Neutrophil (primary cell): ENCODE data around the gene LITAF.

Source experiments
- H3K27ac ChIP-seq: fragments of 200-600 bp; sonication (generic); 2 replicates; pipeline ENCODE4 v1.5.1; 2016; ENCODE audit warnings: mild to moderate bottlenecking, moderate library complexity
- H3K27me3 ChIP-seq: fragments of 200-600 bp; sonication (generic); 2 replicates; pipeline ENCODE4 v1.6.0; 2016; ENCODE audit warnings: mild to moderate bottlenecking
- H3K36me3 ChIP-seq: fragments of 200-600 bp; sonication (generic); 2 replicates; pipeline ENCODE4 v1.5.1; 2017
- H3K4me1 ChIP-seq, 2 experiments: fragments of 200-600 bp in 1 of 2; sonication (generic) in 1 of 2; 1 replicate in 1 of 2; 2 replicates in 1 of 2; pipeline versions ENCODE4 v1.5.1 to v1.6.1; 2013 to 2016; ENCODE audit warnings: low read depth in 1 of 2, low read length in 1 of 2, mild to moderate bottlenecking in 1 of 2, moderate library complexity in 1 of 2; ENCODE audit not compliant: control insufficient read depth in 1 of 2, insufficient read depth in 1 of 2
- H3K4me3 ChIP-seq, 2 experiments: fragments of 200-600 bp in 1 of 2; sonication (generic) in 1 of 2; 1 replicate in 1 of 2; 2 replicates in 1 of 2; pipeline ENCODE4 v1.5.1; 2013 to 2016; ENCODE audit warnings: low read depth in 1 of 2, low read length in 1 of 2, mild to moderate bottlenecking in 1 of 2, moderate library complexity in 1 of 2
- H3K9me3 ChIP-seq: fragments of 200-600 bp; sonication (generic); 2 replicates; pipeline ENCODE4 v1.5.1; 2016
- TF ChIP-seq, protein P1 (sequence below): fragments of 200-600 bp; sonication (generic); IDR thresholded peaks from 2 replicates; pipeline ENCODE4 v1.5.1; 2016; ENCODE audit warnings: antibody characterized with exemption

The LITAF gene

DNA sequence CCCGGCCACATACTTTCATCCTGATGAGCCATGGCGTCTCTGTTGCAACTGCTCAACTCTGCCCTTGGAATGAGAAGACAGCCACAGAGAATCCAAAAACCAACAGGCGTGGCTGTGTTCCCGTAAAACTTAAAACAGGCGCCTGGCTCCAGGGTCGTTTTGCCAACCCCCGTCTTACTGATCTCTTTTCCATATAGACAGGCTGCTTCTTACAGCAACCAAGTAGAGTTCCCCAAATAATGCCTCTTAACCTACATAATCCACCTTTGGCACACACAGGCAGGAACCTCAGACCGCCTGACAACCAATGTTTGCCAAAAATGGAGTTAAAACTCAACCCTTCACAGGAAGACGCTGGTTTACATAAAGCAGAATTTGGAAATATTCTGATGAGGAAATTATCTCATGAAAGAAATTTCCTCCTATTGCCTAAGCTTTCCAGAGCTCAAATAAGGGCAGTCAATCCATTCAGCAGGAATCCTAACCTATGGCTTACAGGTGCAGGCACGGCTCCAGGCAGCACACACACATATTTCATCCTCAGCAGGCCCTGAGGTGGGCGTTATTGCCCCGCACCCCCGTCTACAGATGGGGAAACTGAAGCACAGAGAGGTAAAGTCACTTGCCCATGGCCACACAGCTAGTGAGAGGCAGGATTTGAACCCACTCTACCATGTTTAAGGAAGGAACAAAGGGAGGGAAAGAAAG is 35.8 kb downstream of the LITAF start:
- peak overlapping the region; percentile 76 for H3K27ac ChIP-seq
- H3K4me1 ChIP-seq = peaks cover 32 to 47% of the 10 kb centered on the region in 2 experiments
- H3K4me3 ChIP-seq = peak overlapping the region in 1 of 2 experiments; percentile 31
- TF ChIP-seq, protein P1, sequence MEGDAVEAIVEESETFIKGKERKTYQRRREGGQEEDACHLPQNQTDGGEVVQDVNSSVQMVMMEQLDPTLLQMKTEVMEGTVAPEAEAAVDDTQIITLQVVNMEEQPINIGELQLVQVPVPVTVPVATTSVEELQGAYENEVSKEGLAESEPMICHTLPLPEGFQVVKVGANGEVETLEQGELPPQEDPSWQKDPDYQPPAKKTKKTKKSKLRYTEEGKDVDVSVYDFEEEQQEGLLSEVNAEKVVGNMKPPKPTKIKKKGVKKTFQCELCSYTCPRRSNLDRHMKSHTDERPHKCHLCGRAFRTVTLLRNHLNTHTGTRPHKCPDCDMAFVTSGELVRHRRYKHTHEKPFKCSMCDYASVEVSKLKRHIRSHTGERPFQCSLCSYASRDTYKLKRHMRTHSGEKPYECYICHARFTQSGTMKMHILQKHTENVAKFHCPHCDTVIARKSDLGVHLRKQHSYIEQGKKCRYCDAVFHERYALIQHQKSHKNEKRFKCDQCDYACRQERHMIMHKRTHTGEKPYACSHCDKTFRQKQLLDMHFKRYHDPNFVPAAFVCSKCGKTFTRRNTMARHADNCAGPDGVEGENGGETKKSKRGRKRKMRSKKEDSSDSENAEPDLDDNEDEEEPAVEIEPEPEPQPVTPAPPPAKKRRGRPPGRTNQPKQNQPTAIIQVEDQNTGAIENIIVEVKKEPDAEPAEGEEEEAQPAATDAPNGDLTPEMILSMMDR = no peak
- peaks cover 99% of the 10 kb centered on the region for H3K36me3 ChIP-seq
- no peaks in the 10 kb centered on the region for H3K27me3 ChIP-seq
- H3K9me3 ChIP-seq = peaks cover 6% of the 10 kb centered on the region

DNA sequence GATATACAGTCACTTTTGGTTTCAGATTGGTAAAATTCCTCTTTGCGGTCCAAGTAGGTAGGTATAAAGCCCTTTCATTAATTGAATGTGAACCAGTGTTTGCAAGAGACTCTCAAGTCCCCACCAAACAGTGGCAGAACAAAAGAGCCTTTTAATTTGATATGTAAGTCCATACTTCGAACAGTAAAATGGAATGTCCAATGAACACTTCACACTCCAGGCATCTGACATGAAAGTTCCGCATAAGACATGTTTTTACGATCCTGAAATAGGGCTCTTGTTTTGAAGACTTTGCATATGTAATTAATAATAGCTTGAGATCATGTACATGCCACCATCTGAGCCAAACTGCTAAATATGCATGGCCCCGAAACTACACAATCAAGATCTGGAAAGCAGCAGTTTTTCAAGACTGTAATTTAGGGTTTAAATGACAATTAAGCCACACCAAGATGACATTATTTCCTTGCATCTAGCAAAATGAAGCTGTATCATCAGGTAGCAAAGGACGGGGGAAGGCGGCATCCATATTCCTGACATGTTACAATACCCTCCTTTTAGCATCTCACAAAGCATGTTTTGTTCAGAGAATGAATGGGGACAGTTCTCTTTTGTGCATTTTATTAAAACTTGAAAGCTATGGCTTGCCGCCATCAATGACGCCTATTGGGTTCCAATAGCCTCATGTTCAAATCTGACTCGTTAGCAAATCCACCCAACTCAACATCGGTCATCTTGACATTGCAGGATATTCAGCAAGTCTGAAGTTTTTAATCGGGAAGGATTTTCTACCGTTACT is 39.4 kb downstream of the LITAF start:
- Histone ChIP-seq H3K36me3 (peaks cover 92% of the 10 kb centered on the region), H3K27me3 (no peaks in the 10 kb centered on the region), H3K9me3 (peaks cover 6% of the 10 kb centered on the region), H3K4me3 (no peak overlapping the region), H3K27ac (peak overlapping the region; percentile 59), H3K4me1 (peaks cover 21 to 22% of the 10 kb centered on the region in 2 experiments)
- TF ChIP-seq, protein P1 = no peak

DNA sequence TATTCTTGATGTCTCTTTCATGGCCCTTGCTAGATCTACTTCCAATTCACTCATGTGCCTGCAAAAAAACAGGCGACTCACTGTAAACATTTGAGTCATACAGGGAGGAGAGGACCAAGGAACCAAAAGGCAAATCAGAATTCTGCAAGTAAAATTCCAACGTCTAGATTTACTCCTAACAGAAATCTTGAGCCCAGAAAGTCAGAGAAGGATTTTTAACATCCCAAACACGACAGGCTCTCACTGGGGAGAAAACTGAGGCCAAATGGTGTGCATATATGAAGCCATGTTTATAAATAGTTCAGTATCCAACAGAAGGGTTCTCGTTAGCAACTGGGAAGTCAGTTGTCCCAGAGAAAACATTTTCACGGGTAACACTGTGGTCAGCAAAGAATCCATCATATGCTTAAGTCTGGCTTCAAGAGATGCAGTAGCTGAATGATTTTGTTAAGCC is 40.1 kb downstream of the LITAF start:
- peaks cover 85% of the 10 kb centered on the region for H3K36me3 ChIP-seq
- peak overlapping the region; percentile 59 for H3K27ac ChIP-seq
- peaks cover 6% of the 10 kb centered on the region for H3K9me3 ChIP-seq
- H3K4me3 ChIP-seq = no peak overlapping the region
- TF ChIP-seq, protein P1 = no peak
- H3K4me1 ChIP-seq = peaks cover 14 to 16% of the 10 kb centered on the region in 2 experiments
- H3K27me3 ChIP-seq = no peaks in the 10 kb centered on the region

DNA sequence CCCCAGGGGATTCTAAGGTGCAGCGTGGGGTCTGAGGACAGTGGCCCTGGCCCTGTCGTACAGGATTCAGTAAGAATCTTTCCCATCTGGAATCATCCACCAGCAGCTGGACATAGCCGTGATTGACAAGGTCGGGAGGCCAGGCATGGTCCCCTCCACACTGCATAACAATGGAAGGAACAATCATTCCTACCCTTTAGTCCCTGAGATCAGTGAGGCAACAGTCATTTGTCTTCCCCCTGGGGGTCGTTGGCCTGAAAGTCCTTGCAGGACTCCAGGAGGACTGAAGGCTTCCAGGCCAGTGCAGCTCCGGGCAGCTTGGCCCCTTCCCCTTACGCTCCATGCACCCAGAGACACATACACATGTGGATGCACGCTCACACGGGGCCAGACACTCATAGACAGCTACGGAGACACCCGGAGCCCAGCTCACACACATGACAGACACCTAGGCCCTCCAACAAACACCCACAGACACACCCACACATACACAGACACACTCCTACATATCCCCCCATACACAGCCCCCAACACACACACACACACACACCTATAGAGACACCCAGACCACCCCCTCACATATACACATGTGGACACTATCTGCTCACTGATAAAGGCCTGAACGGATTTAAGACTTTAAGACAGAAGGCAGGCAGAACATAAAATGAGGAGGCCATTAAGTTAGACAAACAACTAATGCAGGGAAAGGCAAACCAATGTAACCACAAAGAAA is 42.9 kb downstream of the LITAF start:
- H3K27me3 ChIP-seq = no peaks in the 10 kb centered on the region

More for the DNA sequence above, 42.9 kb downstream of the LITAF start:
- Histone ChIP-seq H3K36me3 (peaks cover 57% of the 10 kb centered on the region), H3K4me3 (no peak overlapping the region), H3K27ac (peak overlapping the region; percentile 11), H3K9me3 (no peaks in the 10 kb centered on the region), H3K4me1 (peaks cover 0 to 14% of the 10 kb centered on the region in 2 experiments)
- TF ChIP-seq, protein P1 = no peak
